Astrocyte (in vitro differentiated cells and primary cell): ENCODE data around the gene CMC1. TPM values are rescaled to one million over a fixed set of nuclear protein-coding genes. Genes with fewer than 3 reads are reported as not detected.

Experiments
- DNase-seq: peaks from one replicate; pipeline ENCODE4 v3.0.0-alpha.2; 2010; ENCODE audit warnings: low read depth
- FAIRE-seq: peaks from 2 replicates; lab custom pipeline; 2011; peaks lifted over from hg19 to GRCh38; lab: Jason Lieb, UNC
- H2AFZ ChIP-seq: 2 replicates; pipeline ENCODE4 v1.6.0; 2012; ENCODE audit warnings: low read depth, low read length, inconsistent platforms
- H3K27ac ChIP-seq: 2 replicates; pipeline ENCODE4 v1.5.1; 2011; ENCODE audit warnings: low read depth, low read length, inconsistent platforms
- H3K27me3 ChIP-seq: 2 replicates; pipeline ENCODE4 v1.6.0; 2011; ENCODE audit warnings: low read length, inconsistent platforms; ENCODE audit not compliant: insufficient read depth
- H3K36me3 ChIP-seq: 2 replicates; pipeline ENCODE4 v1.5.1; 2011; ENCODE audit warnings: low read length, inconsistent platforms; ENCODE audit not compliant: insufficient read depth
- H3K4me1 ChIP-seq: 2 replicates; pipeline ENCODE4 v1.5.1; 2011; ENCODE audit warnings: low read length, inconsistent platforms; ENCODE audit not compliant: insufficient read depth
- H3K4me2 ChIP-seq: 2 replicates; pipeline ENCODE4 v1.6.0; 2012; ENCODE audit warnings: low read length, inconsistent platforms
- H3K4me3 ChIP-seq: 2 replicates; pipeline ENCODE4 v1.5.1; 2011; ENCODE audit warnings: low read depth, mild to moderate bottlenecking, low read length, inconsistent platforms; ENCODE audit not compliant: insufficient read depth
- H3K79me2 ChIP-seq: 2 replicates; pipeline ENCODE4 v1.6.0; 2012; ENCODE audit warnings: mild to moderate bottlenecking, low read length, inconsistent platforms; ENCODE audit not compliant: insufficient read depth
- H3K9ac ChIP-seq: 2 replicates; pipeline ENCODE4 v1.6.0; 2012; ENCODE audit warnings: mild to moderate bottlenecking, low read length, inconsistent platforms
- H3K9me3 ChIP-seq: 2 replicates; pipeline ENCODE4 v1.5.1; 2012; ENCODE audit warnings: low read depth, mild to moderate bottlenecking, low read length, inconsistent platforms; ENCODE audit not compliant: insufficient read depth
- H4K20me1 ChIP-seq: 2 replicates; pipeline ENCODE4 v1.6.0; 2012; ENCODE audit warnings: low read length, inconsistent platforms; ENCODE audit not compliant: insufficient read depth
- H3K27ac Mint-ChIP-seq: one replicate; pipeline ENCODE4 v1.8.0; 2021; ENCODE audit warnings: mild to moderate bottlenecking, mixed read lengths; ENCODE audit not compliant: unreplicated experiment
- H3K27me3 Mint-ChIP-seq: one replicate; pipeline ENCODE4 v1.8.0; 2021; ENCODE audit warnings: low read depth, mixed read lengths; ENCODE audit not compliant: unreplicated experiment
- H3K36me3 Mint-ChIP-seq: one replicate; pipeline ENCODE4 v1.8.0; 2021; ENCODE audit warnings: low read depth, mixed read lengths; ENCODE audit not compliant: unreplicated experiment
- H3K4me1 Mint-ChIP-seq: one replicate; pipeline ENCODE4 v1.8.0; 2021; ENCODE audit warnings: low read depth, mixed read lengths; ENCODE audit not compliant: unreplicated experiment
- H3K4me3 Mint-ChIP-seq: one replicate; pipeline ENCODE4 v1.8.0; 2021; ENCODE audit warnings: mild to moderate bottlenecking, moderate library complexity, mixed read lengths; ENCODE audit not compliant: unreplicated experiment
- H3K9me3 Mint-ChIP-seq: one replicate; pipeline ENCODE4 v1.8.0; 2021; ENCODE audit warnings: mild to moderate bottlenecking, mixed read lengths; ENCODE audit not compliant: unreplicated experiment
- CTCF ChIP-seq: IDR thresholded peaks from 2 replicates; pipeline ENCODE4 v1.5.1; 2011; ENCODE audit warnings: low read depth, mild to moderate bottlenecking, inconsistent platforms, low read length, moderate library complexity; ENCODE audit not compliant: insufficient read depth
- EZH2 ChIP-seq: IDR thresholded peaks from 2 replicates; pipeline ENCODE4 v1.6.1; 2012; ENCODE audit warnings: mild to moderate bottlenecking, low read length, inconsistent platforms; ENCODE audit not compliant: insufficient read depth
- total RNA-seq: library from RNA; stranded (reverse); gene quantifications from 2 replicates; pipeline ENCODE4 v1.2.1, GENCODE V29; 2021

Gene CMC1
- total RNA-seq, 1 donor from 2014 or later, result 13.4 TPM

GRCh38 chr3:28273837-28274236 lies 32.4 kb downstream of the CMC1 start:
- TF ChIP-seq CTCF, result no peak
- no peak for TF ChIP-seq EZH2
- Mint-ChIP-seq H3K27ac (no peak overlapping the region), H3K9me3 (peaks cover 21% of the 10 kb centered on the region), H3K4me3 (no peak overlapping the region), H3K4me1 (no peaks in the 10 kb centered on the region), H3K36me3 (peaks cover 23% of the 10 kb centered on the region), H3K27me3 (no peaks in the 10 kb centered on the region)
- no peak overlapping the region for H3K9ac ChIP-seq
- peaks cover 2% of the 10 kb centered on the region for H3K36me3 ChIP-seq
- H3K4me3 ChIP-seq, result no peak overlapping the region
- no peaks in the 10 kb centered on the region for H3K4me1 ChIP-seq
- no peak overlapping the region for H3K4me2 ChIP-seq
- no peaks in the 10 kb centered on the region for H3K9me3 ChIP-seq
- FAIRE-seq (no peak), DNase-seq (no peak)
- H3K27me3 ChIP-seq, result no peaks in the 10 kb centered on the region
- H4K20me1 ChIP-seq, result no peaks in the 10 kb centered on the region
- no peaks in the 10 kb centered on the region for H3K79me2 ChIP-seq
- H2AFZ ChIP-seq, result no peak overlapping the region
- H3K27ac ChIP-seq, result no peak overlapping the region

GRCh38 chr3:28278918-28279317 lies 37.5 kb downstream of the CMC1 start:
- H3K9ac ChIP-seq, result no peak overlapping the region
- peaks cover 7% of the 10 kb centered on the region for H3K36me3 Mint-ChIP-seq
- H4K20me1 ChIP-seq, result no peaks in the 10 kb centered on the region
- H3K27ac ChIP-seq, result no peak overlapping the region
- H3K36me3 ChIP-seq, result peaks cover 2% of the 10 kb centered on the region
- H3K4me2 ChIP-seq, result no peak overlapping the region
- no peak overlapping the region for H3K27ac Mint-ChIP-seq
- H2AFZ ChIP-seq, result no peak overlapping the region
- H3K4me3 ChIP-seq, result no peak overlapping the region
- DNase-seq (no peak), FAIRE-seq (no peak)
- no peaks in the 10 kb centered on the region for H3K4me1 ChIP-seq
- H3K9me3 ChIP-seq, result no peaks in the 10 kb centered on the region
- H3K9me3 Mint-ChIP-seq, result peaks cover 6% of the 10 kb centered on the region
- H3K4me1 Mint-ChIP-seq, result no peaks in the 10 kb centered on the region
- no peaks in the 10 kb centered on the region for H3K27me3 Mint-ChIP-seq
- TF ChIP-seq CTCF (no peak), EZH2 (no peak)
- H3K27me3 ChIP-seq, result no peaks in the 10 kb centered on the region
- H3K4me3 Mint-ChIP-seq, result no peak overlapping the region
- H3K79me2 ChIP-seq, result no peaks in the 10 kb centered on the region

GRCh38 chr3:28279770-28280169 lies 38.4 kb downstream of the CMC1 start:
- Mint-ChIP-seq H3K27me3 (no peaks in the 10 kb centered on the region), H3K27ac (no peak overlapping the region), H3K4me3 (no peak overlapping the region), H3K4me1 (no peaks in the 10 kb centered on the region), H3K9me3 (no peaks in the 10 kb centered on the region), H3K36me3 (peaks cover 3% of the 10 kb centered on the region)
- peaks cover 2% of the 10 kb centered on the region for H3K36me3 ChIP-seq
- TF ChIP-seq EZH2, result no peak
- no peak for TF ChIP-seq CTCF
- H2AFZ ChIP-seq, result no peak overlapping the region
- H3K27me3 ChIP-seq, result no peaks in the 10 kb centered on the region
- no peaks in the 10 kb centered on the region for H4K20me1 ChIP-seq
- H3K4me3 ChIP-seq, result no peak overlapping the region
- H3K4me1 ChIP-seq, result no peaks in the 10 kb centered on the region
- no peak overlapping the region for H3K9ac ChIP-seq
- DNase-seq (peak; percentile 6), FAIRE-seq (no peak)
- no peaks in the 10 kb centered on the region for H3K9me3 ChIP-seq
- no peak overlapping the region for H3K27ac ChIP-seq
- no peak overlapping the region for H3K4me2 ChIP-seq
- no peaks in the 10 kb centered on the region for H3K79me2 ChIP-seq
